ENCODE data around the gene IBSP.

The IBSP gene

DNA sequence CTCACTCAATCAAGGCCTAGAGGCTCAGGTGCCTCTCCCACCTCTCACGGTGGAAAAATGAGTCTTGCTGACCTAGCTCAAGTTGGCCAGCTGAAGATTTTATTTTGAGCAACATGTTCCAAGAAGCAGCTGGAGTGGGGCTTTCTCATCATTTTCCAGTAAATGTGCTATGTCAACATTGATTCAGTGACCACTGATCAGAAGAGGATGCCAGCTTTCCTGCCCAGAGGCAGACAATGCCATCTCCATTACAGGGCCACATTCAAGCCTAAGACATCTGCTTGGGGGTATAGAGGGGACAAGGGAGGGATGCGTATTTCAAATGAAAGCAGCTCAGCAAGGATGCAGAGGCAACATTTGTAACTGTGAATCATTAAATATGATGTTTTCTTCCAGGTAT lies 36.4 kb downstream of the IBSP start:
- Histone ChIP-seq H3K27ac (ENCODE audit: low read depth, low read length, poor library complexity, severe bottlenecking) (no peak overlapping the region), H3K4me3 (ENCODE audit: low read depth, low read length, poor library complexity, severe bottlenecking) (no peak overlapping the region), H3F3A (ENCODE audit: insufficient read depth, low read length) (no peaks in the 10 kb centered on the region), H4K20me1 (ENCODE audit: insufficient read depth, low read length) (no peaks in the 10 kb centered on the region), H3K4me1 (ENCODE audit: insufficient read depth, low read length, severe bottlenecking) (no peaks in the 10 kb centered on the region), H3K9me2 (ENCODE audit: low read depth, low read length) (no peaks in the 10 kb centered on the region), H3K4me2 (ENCODE audit: low read length) (no peak overlapping the region), H2AFZ (ENCODE audit: low read length) (no peak overlapping the region), H3K36me3 (ENCODE audit: insufficient read depth, low read length) (no peaks in the 10 kb centered on the region), H3K27me3 (ENCODE audit: insufficient read depth, low read length) (no peaks in the 10 kb centered on the region), H3K9me3 (ENCODE audit: low read length) (no peaks in the 10 kb centered on the region), H3K79me2 (ENCODE audit: insufficient read depth, low read length) (no peaks in the 10 kb centered on the region), H3K9ac (ENCODE audit: low read length) (no peak overlapping the region)
- TF ChIP-seq EZH2 (IDR thresholded peaks at IDR 0.05; ENCODE audit: borderline replicate concordance, low read length) (no peak), CTCF (IDR thresholded peaks at IDR 0.05; ENCODE audit: low read length) (no peak)

DNA sequence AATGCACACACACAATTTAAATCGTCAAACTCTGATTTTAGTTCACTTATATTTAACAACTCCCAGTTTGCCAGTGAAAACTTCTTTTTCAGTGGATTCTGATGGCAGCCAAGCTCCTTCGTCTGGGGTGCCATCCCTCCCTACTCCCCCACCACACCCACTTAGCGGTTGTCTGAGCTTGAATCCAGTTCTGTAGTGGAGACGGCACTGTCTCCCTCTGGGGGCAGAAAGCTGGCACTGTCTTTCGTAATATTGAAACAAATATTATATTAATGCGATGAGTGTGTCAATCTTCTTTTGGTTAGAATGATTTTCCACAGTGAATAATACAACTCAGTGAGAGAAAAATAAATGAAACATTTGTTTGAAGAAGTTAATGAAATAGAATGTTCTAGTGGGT lies 38.9 kb downstream of the IBSP start:
- no peak overlapping the region for H3K9ac ChIP-seq (ENCODE audit: low read length)
- H3K27ac ChIP-seq (ENCODE audit: low read depth, low read length, poor library complexity, severe bottlenecking), result no peak overlapping the region
- no peak overlapping the region for H3K4me2 ChIP-seq (ENCODE audit: low read length)
- H3K79me2 ChIP-seq (ENCODE audit: insufficient read depth, low read length), result no peaks in the 10 kb centered on the region
- no peaks in the 10 kb centered on the region for H3K9me2 ChIP-seq (ENCODE audit: low read depth, low read length)
- H3K36me3 ChIP-seq (ENCODE audit: insufficient read depth, low read length), result no peaks in the 10 kb centered on the region
- no peak overlapping the region for H2AFZ ChIP-seq (ENCODE audit: low read length)
- no peak overlapping the region for H3K4me3 ChIP-seq (ENCODE audit: low read depth, low read length, poor library complexity, severe bottlenecking)
- no peaks in the 10 kb centered on the region for H3K27me3 ChIP-seq (ENCODE audit: insufficient read depth, low read length)
- no peaks in the 10 kb centered on the region for H3F3A ChIP-seq (ENCODE audit: insufficient read depth, low read length)
- H4K20me1 ChIP-seq (ENCODE audit: insufficient read depth, low read length), result no peaks in the 10 kb centered on the region
- H3K4me1 ChIP-seq (ENCODE audit: insufficient read depth, low read length, severe bottlenecking), result no peaks in the 10 kb centered on the region
- no peaks in the 10 kb centered on the region for H3K9me3 ChIP-seq (ENCODE audit: low read length)
- TF ChIP-seq CTCF (IDR thresholded peaks at IDR 0.05; ENCODE audit: low read length) (peak; percentile 57), EZH2 (IDR thresholded peaks at IDR 0.05; ENCODE audit: borderline replicate concordance, low read length) (no peak)

GRCh38 chr4:87838890-87839591 lies 39.7 kb downstream of the IBSP start:
- H3K27me3 ChIP-seq (ENCODE audit: insufficient read depth, low read length), result no peaks in the 10 kb centered on the region
- H3F3A ChIP-seq (ENCODE audit: insufficient read depth, low read length), result no peaks in the 10 kb centered on the region
- TF ChIP-seq CTCF (IDR thresholded peaks at IDR 0.05; ENCODE audit: low read length) (peak; percentile 65), EZH2 (IDR thresholded peaks at IDR 0.05; ENCODE audit: borderline replicate concordance, low read length) (no peak)
- no peak overlapping the region for H3K9ac ChIP-seq (ENCODE audit: low read length)
- H3K9me3 ChIP-seq (ENCODE audit: low read length), result no peaks in the 10 kb centered on the region
- H3K9me2 ChIP-seq (ENCODE audit: low read depth, low read length), result no peaks in the 10 kb centered on the region
- no peaks in the 10 kb centered on the region for H3K36me3 ChIP-seq (ENCODE audit: insufficient read depth, low read length)
- H2AFZ ChIP-seq (ENCODE audit: low read length), result no peak overlapping the region
- H3K4me3 ChIP-seq (ENCODE audit: low read depth, low read length, poor library complexity, severe bottlenecking), result no peak overlapping the region
- no peaks in the 10 kb centered on the region for H3K4me1 ChIP-seq (ENCODE audit: insufficient read depth, low read length, severe bottlenecking)
- H3K4me2 ChIP-seq (ENCODE audit: low read length), result no peak overlapping the region
- no peak overlapping the region for H3K27ac ChIP-seq (ENCODE audit: low read depth, low read length, poor library complexity, severe bottlenecking)
- H3K79me2 ChIP-seq (ENCODE audit: insufficient read depth, low read length), result no peaks in the 10 kb centered on the region
- H4K20me1 ChIP-seq (ENCODE audit: insufficient read depth, low read length), result no peaks in the 10 kb centered on the region
